Kidney epithelial cell (primary cell): Measurements from ENCODE around the gene NNT. TPM values are rescaled to one million over a fixed set of nuclear protein-coding genes. Genes with fewer than 3 reads are reported as not detected.
A peak's percentile ranks its signal among the peaks of the same experiment; 100 is the strongest.

ENCODE experiments used
- DNase-seq: peaks from one replicate; pipeline ENCODE4 v3.0.0-alpha.2; 2010; ENCODE audit warnings: low read depth
- H3K27me3 ChIP-seq: 2 replicates; pipeline ENCODE4 v1.6.0; 2011; ENCODE audit warnings: low read length; ENCODE audit not compliant: control insufficient read depth, insufficient read depth
- H3K36me3 ChIP-seq: 2 replicates; pipeline ENCODE4 v1.5.1; 2011; ENCODE audit warnings: low read length; ENCODE audit not compliant: control insufficient read depth, insufficient read depth
- H3K4me3 ChIP-seq: 2 replicates; pipeline ENCODE4 v1.5.1; 2011; ENCODE audit warnings: low read depth, mild to moderate bottlenecking, control low read depth, low read length
- CTCF ChIP-seq: IDR thresholded peaks from 2 replicates; pipeline ENCODE4 v1.5.1; 2011; ENCODE audit warnings: mild to moderate bottlenecking, moderate library complexity, low read length, control low read depth, inconsistent platforms; ENCODE audit not compliant: insufficient read depth, poor library complexity, severe bottlenecking
- total RNA-seq: library from RNA; depleted of rRNA; stranded (reverse); fragments of >200 nt; gene quantifications from 2 replicates; pipeline ENCODE4 v1.2.3, GENCODE V29; 2015

Gene NNT
- total RNA-seq, 1 donor from 2014 or later: 41.4 TPM

GRCh38 chr5:43606351-43606750 lies 3.4 kb downstream of the NNT start:
- Histone ChIP-seq H3K36me3 (no peaks in the 10 kb centered on the region), H3K27me3 (no peaks in the 10 kb centered on the region), H3K4me3 (no peak overlapping the region)
- TF ChIP-seq CTCF: no peak
- no peak for DNase-seq

- no peak for TF ChIP-seq CTCF
- Histone ChIP-seq H3K27me3 (no peaks in the 10 kb centered on the region), H3K36me3 (no peaks in the 10 kb centered on the region), H3K4me3 (no peak overlapping the region)
- no peak for DNase-seq
Observed at GRCh38 chr5:43608406-43608805, 5.4 kb downstream of the NNT start.

GRCh38 chr5:43609752-43610151 lies 6.8 kb downstream of the NNT start:
- peak; percentile 16 for TF ChIP-seq CTCF
- Histone ChIP-seq H3K36me3 (no peaks in the 10 kb centered on the region), H3K4me3 (no peak overlapping the region), H3K27me3 (no peaks in the 10 kb centered on the region)
- DNase-seq: no peak

GRCh38 chr5:43613370-43613769 lies 10.4 kb downstream of the NNT start:
- Histone ChIP-seq H3K4me3 (no peak overlapping the region), H3K27me3 (no peaks in the 10 kb centered on the region), H3K36me3 (no peaks in the 10 kb centered on the region)
- no peak for DNase-seq
- TF ChIP-seq CTCF: no peak

GRCh38 chr5:43615445-43616184 lies 12.6 kb downstream of the NNT start:
- H3K27me3 ChIP-seq: no peaks in the 10 kb centered on the region
- no peak for TF ChIP-seq CTCF
- no peaks in the 10 kb centered on the region for H3K36me3 ChIP-seq
- DNase-seq: no peak
- no peak overlapping the region for H3K4me3 ChIP-seq

- Histone ChIP-seq H3K27me3 (no peaks in the 10 kb centered on the region), H3K4me3 (no peak overlapping the region), H3K36me3 (no peaks in the 10 kb centered on the region)
- no peak for DNase-seq
- TF ChIP-seq CTCF: no peak
Observed at GRCh38 chr5:43616535-43616934, 13.6 kb downstream of the NNT start.
